Testis (tissue), 3 donors: Measurements from ENCODE around the gene SLC4A4. TPM values are rescaled to one million over a fixed set of nuclear protein-coding genes. Genes with fewer than 3 reads are reported as not detected.

Experiments
- DNase-seq: peaks from one replicate; pipeline ENCODE4 v3.0.0-alpha.2; 2019
- H3K27ac ChIP-seq, 2 donors: fragments of 200-600 bp; sonication (generic); one replicate each; pipeline ENCODE4 v1.5.1; 2019
- H3K27me3 ChIP-seq: fragments of 200-600 bp; sonication (generic); one replicate; pipeline ENCODE4 v1.5.1; 2019
- H3K36me3 ChIP-seq: fragments of 200-600 bp; sonication (generic); one replicate; pipeline ENCODE4 v1.5.1; 2017; ENCODE audit warnings: low read depth; ENCODE audit errors: missing control alignments
- H3K4me1 ChIP-seq: fragments of 200-600 bp; sonication (generic); one replicate; pipeline ENCODE4 v1.5.1; 2019
- H3K4me3 ChIP-seq, 2 donors: fragments of 200-600 bp; sonication (generic); one replicate each; pipeline ENCODE4 v1.5.1; 2017 to 2019
- H3K9me3 ChIP-seq: fragments of 200-600 bp; sonication (generic); one replicate; pipeline ENCODE4 v1.5.1; 2017
- POLR2A ChIP-seq: fragments of 450-650 bp; IDR thresholded peaks from one replicate; pipeline ENCODE4 v1.6.1; 2017; ENCODE audit warnings: antibody characterized with exemption, mild to moderate bottlenecking, moderate library complexity
- WGBS, 2 donors: methylation state at CpG; one replicate each; pipeline ENCODE4 v1.1.5; 2018; 5-methylcytosine and 5-hydroxymethylcytosine counted together
- intact Hi-C: fragments of 100-400 bp; cut with DNase I; formaldehyde crosslinking; loops from one replicate; pipeline ENCODE4 v1.15.1; 2023; ENCODE audit warnings: low total_unique reads
- polyA plus RNA-seq: library from polyadenylated mRNA; stranded (reverse); fragments of 350-450 nt; fragmentation: Illumina TruSeq; extraction: RNeasy Lipid Tissue Mini Kit (QIAGEN cat#74804); gene quantifications from one replicate; pipeline ENCODE4 v1.2.3, GENCODE V29; 2014; ENCODE audit warnings: low read depth, low replicate concordance; ENCODE audit not compliant: insufficient read depth
- total RNA-seq, 2 donors: library from RNA; depleted of rRNA; stranded (reverse); fragments of >200 nt; gene quantifications; one replicate each; pipeline ENCODE4 v1.2.3, GENCODE V29; 2016
- TF ChIP-seq, protein P1 (sequence below), 3 experiments: fragments of 450-650 bp in 2 of 3; fragments of 200-600 bp in 1 of 3; sonication (generic) in 1 of 3; IDR thresholded peaks; one replicate each; pipeline ENCODE4 v1.5.1; 2016 to 2019; ENCODE audit warnings: antibody characterized with exemption in 3 of 3, mild to moderate bottlenecking in 2 of 3, moderate library complexity in 1 of 3

Gene SLC4A4
- total and polyA plus RNA-seq, 3 donors from 2014 or later: 1.7 to 2.9 (median 2.2) TPM

DNA sequence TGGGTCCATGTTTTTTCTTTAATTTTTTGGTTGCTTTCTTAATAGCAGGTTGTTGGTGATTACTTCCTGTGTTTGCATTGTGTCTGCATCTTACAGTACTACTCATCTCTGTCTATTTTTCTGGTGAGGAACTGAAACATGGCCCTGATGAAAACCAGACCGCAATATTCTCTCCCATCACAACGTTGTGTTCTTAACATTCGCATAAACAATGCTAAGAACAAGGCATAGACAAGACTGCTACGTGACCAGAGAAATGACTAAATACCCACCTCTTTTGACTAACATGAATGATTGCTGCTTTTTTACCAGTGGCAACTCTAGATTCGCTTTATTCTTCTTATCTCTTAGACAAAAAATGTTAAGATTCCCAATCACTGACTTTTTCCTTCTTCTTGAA lies 266.0 kb downstream of the SLC4A4 start:
- no peaks in the 10 kb centered on the region for H3K4me1 ChIP-seq
- no peak overlapping the region for H3K27ac ChIP-seq
- no peaks in the 10 kb centered on the region for H3K36me3 ChIP-seq
- H3K4me3 ChIP-seq: no peak overlapping the region
- H3K27me3 ChIP-seq: no peaks in the 10 kb centered on the region
- no peaks in the 10 kb centered on the region for H3K9me3 ChIP-seq
- no peak for DNase-seq
- intact Hi-C loops: no loop called here
- no peak for TF ChIP-seq POLR2A
- TF ChIP-seq, protein P1, sequence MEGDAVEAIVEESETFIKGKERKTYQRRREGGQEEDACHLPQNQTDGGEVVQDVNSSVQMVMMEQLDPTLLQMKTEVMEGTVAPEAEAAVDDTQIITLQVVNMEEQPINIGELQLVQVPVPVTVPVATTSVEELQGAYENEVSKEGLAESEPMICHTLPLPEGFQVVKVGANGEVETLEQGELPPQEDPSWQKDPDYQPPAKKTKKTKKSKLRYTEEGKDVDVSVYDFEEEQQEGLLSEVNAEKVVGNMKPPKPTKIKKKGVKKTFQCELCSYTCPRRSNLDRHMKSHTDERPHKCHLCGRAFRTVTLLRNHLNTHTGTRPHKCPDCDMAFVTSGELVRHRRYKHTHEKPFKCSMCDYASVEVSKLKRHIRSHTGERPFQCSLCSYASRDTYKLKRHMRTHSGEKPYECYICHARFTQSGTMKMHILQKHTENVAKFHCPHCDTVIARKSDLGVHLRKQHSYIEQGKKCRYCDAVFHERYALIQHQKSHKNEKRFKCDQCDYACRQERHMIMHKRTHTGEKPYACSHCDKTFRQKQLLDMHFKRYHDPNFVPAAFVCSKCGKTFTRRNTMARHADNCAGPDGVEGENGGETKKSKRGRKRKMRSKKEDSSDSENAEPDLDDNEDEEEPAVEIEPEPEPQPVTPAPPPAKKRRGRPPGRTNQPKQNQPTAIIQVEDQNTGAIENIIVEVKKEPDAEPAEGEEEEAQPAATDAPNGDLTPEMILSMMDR (IDR thresholded peaks at IDR 0.05): no peak
- 79 to 88% methylated on average over 5 of the region's 5 CpGs for WGBS, 2 donors

DNA sequence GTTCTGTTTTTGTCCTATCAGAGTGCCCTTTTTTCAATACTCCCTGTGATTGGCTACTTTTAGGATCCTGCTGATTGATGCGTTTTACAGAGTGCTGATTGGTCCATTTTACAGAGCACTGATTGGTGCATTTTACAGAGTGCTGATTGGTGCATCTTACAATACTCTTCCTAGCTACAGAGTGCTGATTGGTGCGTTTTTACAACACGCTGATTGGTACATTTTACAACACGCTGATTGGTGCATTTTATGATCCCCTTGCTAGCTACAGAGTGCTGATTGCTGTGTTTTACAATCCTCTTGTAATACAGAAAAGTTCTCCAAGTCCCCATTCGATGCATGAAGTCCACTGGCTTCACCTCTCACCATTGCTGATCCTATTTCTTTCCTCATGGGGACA lies 268.3 kb downstream of the SLC4A4 start:
- no peak for TF ChIP-seq POLR2A
- TF ChIP-seq, protein P1 (IDR thresholded peaks at IDR 0.05): no peak
- DNase-seq: no peak
- H3K9me3 ChIP-seq: no peaks in the 10 kb centered on the region
- no peaks in the 10 kb centered on the region for H3K36me3 ChIP-seq
- H3K27me3 ChIP-seq: no peaks in the 10 kb centered on the region
- 68 to 72% methylated on average over 5 of the region's 5 CpGs for WGBS, 2 donors
- intact Hi-C loops: no loop called here
- no peak overlapping the region for H3K4me3 ChIP-seq
- no peaks in the 10 kb centered on the region for H3K4me1 ChIP-seq
- H3K27ac ChIP-seq: no peak overlapping the region

DNA sequence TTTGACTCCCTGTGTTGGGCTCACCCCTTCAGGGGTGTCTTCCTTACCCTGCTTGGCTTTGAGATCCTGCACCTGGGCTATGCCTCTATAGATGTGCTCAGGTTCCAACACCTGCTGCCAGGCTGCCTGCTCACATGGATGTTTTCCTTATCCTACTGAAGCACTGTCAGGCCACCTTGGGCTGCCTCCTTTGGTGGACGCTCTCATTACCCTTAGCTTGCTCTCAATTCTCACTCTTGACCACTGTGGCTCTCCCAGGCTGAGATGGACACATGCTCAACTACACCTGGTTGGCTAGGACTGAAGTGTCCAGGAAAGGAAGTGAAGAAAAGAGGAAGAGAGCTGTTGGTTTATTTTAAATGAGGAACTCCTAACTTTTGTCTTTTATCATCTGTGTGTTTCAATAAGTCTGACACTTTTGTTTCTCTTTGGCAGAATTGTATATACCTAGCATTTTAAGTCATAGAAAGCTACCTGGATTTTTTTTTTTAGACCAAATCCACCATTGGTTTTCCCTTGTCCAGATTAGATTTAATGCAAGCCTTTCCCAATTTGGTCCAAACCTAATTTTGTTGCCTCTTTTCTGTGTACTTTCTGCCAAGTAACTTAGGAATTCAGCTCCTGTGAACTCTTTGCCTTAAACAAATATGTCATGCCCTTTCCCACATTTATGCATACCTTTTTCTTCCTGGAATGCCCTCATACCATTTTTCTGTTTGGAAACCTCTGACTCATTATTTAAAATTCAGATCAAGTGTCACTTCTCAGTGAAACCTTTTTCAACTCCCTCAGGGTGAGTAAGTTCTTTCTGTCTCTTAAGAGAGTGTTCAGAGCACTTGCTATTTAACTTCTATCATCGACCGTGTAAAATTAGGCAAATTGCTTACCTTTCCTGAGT lies 269.2 kb downstream of the SLC4A4 start:
- Histone ChIP-seq H3K27ac (no peak overlapping the region), H3K36me3 (no peaks in the 10 kb centered on the region)
- TF ChIP-seq, protein P1 (IDR thresholded peaks at IDR 0.05): no peak
- TF ChIP-seq POLR2A: no peak

DNA sequence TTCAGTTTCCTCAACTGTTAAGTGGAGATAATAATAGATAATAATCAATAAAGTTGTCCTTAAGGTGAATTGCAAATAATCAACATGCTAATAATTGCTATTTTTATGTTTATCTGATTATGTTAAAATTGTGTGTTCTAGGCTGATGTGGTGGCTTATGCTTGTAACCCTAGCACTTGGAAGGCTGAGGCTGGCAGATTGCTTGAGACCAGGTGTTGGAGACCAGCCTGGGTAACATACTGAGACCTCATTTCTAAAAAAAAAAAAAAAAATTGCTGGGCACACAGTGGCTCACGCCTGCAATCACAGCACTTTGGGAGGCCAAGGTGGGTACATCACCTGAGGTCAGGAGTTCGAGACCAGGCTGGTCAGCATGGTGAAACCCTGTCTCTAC lies 269.9 kb downstream of the SLC4A4 start:
- DNase-seq: no peak
- Histone ChIP-seq H3K36me3 (no peaks in the 10 kb centered on the region), H3K27me3 (no peaks in the 10 kb centered on the region), H3K9me3 (no peaks in the 10 kb centered on the region), H3K27ac (no peak overlapping the region), H3K4me3 (no peak overlapping the region), H3K4me1 (no peaks in the 10 kb centered on the region)
- WGBS, 2 donors: 39 to 78% methylated on average over 2 of the region's 2 CpGs
- TF ChIP-seq POLR2A: no peak
- TF ChIP-seq, protein P1 (IDR thresholded peaks at IDR 0.05): no peak
- intact Hi-C loops: no loop called here

More for the DNA sequence above, 269.2 kb downstream of the SLC4A4 start:
- 63 to 83% methylated on average over 3 of the region's 3 CpGs for WGBS, 2 donors
- Histone ChIP-seq H3K4me3 (no peak overlapping the region), H3K27me3 (no peaks in the 10 kb centered on the region), H3K9me3 (no peaks in the 10 kb centered on the region), H3K4me1 (no peaks in the 10 kb centered on the region)
- no peak for DNase-seq
- intact Hi-C loops: no loop called here

DNA sequence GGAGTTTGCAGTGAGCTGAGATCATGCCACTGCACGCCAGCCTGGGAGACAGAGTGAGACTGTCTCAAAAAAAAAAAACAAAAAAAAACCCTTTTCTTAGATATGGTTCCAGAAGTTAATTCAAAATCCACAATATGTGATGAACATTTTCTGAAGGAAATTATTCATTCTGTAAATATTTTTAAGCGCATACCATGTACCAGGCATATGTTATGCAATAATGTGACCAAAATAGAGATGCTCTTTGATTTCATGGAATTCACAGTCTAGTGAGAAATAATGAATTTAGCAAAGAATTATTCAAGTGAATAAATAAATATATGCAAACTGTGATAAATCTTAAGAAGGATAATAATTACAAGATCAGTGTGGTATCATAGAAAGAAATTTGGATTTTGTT lies 270.3 kb downstream of the SLC4A4 start:
- DNase-seq: no peak
- TF ChIP-seq, protein P1 (IDR thresholded peaks at IDR 0.05): no peak
- TF ChIP-seq POLR2A: no peak
- 91 to 96% methylated on average over 2 of the region's 2 CpGs for WGBS, 2 donors
- no peaks in the 10 kb centered on the region for H3K9me3 ChIP-seq
- H3K4me1 ChIP-seq: no peaks in the 10 kb centered on the region
- no peak overlapping the region for H3K4me3 ChIP-seq
- intact Hi-C loops: no loop called here
- no peaks in the 10 kb centered on the region for H3K36me3 ChIP-seq
- no peaks in the 10 kb centered on the region for H3K27me3 ChIP-seq
- no peak overlapping the region for H3K27ac ChIP-seq
